GM12878 (cell line): ENCODE results near the gene HSPA2. TPM values are rescaled to one million over a fixed set of nuclear protein-coding genes. Genes with fewer than 3 reads are reported as not detected.

Experiments used
- FOXK2 ChIP-seq: fragments of 450-650 bp; IDR thresholded peaks from 2 replicates; pipeline ENCODE4 v1.6.1; 2017; ENCODE audit warnings: mild to moderate bottlenecking, moderate library complexity
- HDAC6 ChIP-seq: fragments of 200-600 bp; sonication (generic); IDR thresholded peaks from one replicate; pipeline ENCODE4 v1.8.0; 2017; ENCODE audit warnings: antibody characterized with exemption; ENCODE audit not compliant: unreplicated experiment
- KAT2A ChIP-seq: conservative IDR thresholded peaks from 2 replicates; pipeline ENCODE4 v1.6.1; 2011; ENCODE audit warnings: low read depth, low read length; ENCODE audit not compliant: control insufficient read depth
- MEF2B ChIP-seq: fragments of 450-650 bp; IDR thresholded peaks from 2 replicates; pipeline ENCODE4 v1.6.1; 2018; ENCODE audit warnings: mild to moderate bottlenecking, moderate library complexity; ENCODE audit not compliant: partially characterized antibody, poor library complexity, severe bottlenecking
- MTA3 ChIP-seq: IDR thresholded peaks from 2 replicates; pipeline ENCODE4 v1.6.1; 2012; ENCODE audit warnings: low read length, inconsistent platforms, borderline replicate concordance
- NR2C2 ChIP-seq: IDR thresholded peaks from 2 replicates; pipeline ENCODE4 v1.6.1; 2011; ENCODE audit warnings: borderline replicate concordance, low read depth; ENCODE audit not compliant: control insufficient read depth, insufficient read length
- PAX8 ChIP-seq: fragments of 450-650 bp; IDR thresholded peaks from 2 replicates; pipeline ENCODE4 v1.6.1; 2017; ENCODE audit warnings: mild to moderate bottlenecking, moderate library complexity
- RBBP5 ChIP-seq: fragments of 200-600 bp; sonication (generic); conservative IDR thresholded peaks from 2 replicates; pipeline ENCODE4 v1.6.1; 2016
- TARDBP ChIP-seq: IDR thresholded peaks from 2 replicates; pipeline ENCODE4 v1.6.1; 2016; ENCODE audit warnings: borderline replicate concordance
- polyA plus RNA-seq, 11 experiments: library from polyadenylated mRNA; depleted of rRNA in 4 of 11; unstranded in 6 of 11; stranded (reverse) in 5 of 11; fragments of >200 nt; fragmentation: Nextera tagmentation in 4 of 11; fragmentation: Illumina TruSeq in 1 of 11; extraction: Ambion mirVana in 4 of 11; extraction: Trizol in 1 of 11; gene quantifications; 1 replicate in 1 of 11; 2 replicates in 10 of 11; pipeline versions ENCODE4 v1.2.1 to v1.2.3, GENCODE V29; 2011 to 2016; ENCODE audit warnings: inconsistent platforms in 2 of 11, missing spikeins in 2 of 11, low read depth in 1 of 11
- total RNA-seq, 4 experiments: library from RNA; depleted of rRNA in 3 of 4; stranded (reverse); fragments of >200 nt in 3 of 4; fragmentation: Illumina TruSeq in 1 of 4; extraction: Trizol in 1 of 4; gene quantifications; 2 replicates each; pipeline versions ENCODE4 v1.2.1 to v1.2.3, GENCODE V29; 2013 to 2021
- TF ChIP-seq, protein P1 (sequence below): fragments of 450-650 bp; formaldehyde crosslinking; IDR thresholded peaks from 2 replicates; pipeline ENCODE4 v1.4.0; 2020; ENCODE audit warnings: mild to moderate bottlenecking, moderate library complexity
- TF ChIP-seq, protein P2 (sequence below): IDR thresholded peaks from 2 replicates; pipeline ENCODE4 v1.6.1; 2012; ENCODE audit warnings: low read depth, low read length, improper control_type of control experiment
- TF ChIP-seq, protein P3 (sequence below): fragments of 450-650 bp; conservative IDR thresholded peaks from 2 replicates; pipeline ENCODE4 v1.6.1; 2017; ENCODE audit warnings: mild to moderate bottlenecking, moderate library complexity

HSPA2 gene
- total and polyA plus RNA-seq, 10 of the 15 experiments (the other 5 are each of a cell fraction or from before 2014, with no cell fraction given), result 0.02 to 1.2 (median 0.65) TPM

DNA sequence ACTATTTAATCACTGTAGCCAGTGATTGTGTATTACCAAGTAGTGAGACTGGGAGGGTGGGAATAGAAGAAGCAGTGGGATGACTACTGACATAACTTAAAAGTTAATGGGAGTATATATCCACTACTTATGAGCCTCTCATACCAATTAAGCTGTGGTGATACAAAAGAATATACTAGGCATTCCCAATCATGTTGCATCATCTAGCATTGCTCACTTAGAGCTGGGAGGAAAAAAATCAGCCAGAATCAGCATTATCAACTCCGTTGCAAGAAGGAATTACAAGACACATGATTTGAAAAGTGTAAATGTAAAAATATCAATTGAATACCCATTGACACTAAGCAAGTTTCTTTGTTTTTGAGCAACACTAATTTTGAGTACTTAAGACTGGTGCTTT, 8.5 kb downstream of the HSPA2 start (continued):
- TF ChIP-seq, protein P1, sequence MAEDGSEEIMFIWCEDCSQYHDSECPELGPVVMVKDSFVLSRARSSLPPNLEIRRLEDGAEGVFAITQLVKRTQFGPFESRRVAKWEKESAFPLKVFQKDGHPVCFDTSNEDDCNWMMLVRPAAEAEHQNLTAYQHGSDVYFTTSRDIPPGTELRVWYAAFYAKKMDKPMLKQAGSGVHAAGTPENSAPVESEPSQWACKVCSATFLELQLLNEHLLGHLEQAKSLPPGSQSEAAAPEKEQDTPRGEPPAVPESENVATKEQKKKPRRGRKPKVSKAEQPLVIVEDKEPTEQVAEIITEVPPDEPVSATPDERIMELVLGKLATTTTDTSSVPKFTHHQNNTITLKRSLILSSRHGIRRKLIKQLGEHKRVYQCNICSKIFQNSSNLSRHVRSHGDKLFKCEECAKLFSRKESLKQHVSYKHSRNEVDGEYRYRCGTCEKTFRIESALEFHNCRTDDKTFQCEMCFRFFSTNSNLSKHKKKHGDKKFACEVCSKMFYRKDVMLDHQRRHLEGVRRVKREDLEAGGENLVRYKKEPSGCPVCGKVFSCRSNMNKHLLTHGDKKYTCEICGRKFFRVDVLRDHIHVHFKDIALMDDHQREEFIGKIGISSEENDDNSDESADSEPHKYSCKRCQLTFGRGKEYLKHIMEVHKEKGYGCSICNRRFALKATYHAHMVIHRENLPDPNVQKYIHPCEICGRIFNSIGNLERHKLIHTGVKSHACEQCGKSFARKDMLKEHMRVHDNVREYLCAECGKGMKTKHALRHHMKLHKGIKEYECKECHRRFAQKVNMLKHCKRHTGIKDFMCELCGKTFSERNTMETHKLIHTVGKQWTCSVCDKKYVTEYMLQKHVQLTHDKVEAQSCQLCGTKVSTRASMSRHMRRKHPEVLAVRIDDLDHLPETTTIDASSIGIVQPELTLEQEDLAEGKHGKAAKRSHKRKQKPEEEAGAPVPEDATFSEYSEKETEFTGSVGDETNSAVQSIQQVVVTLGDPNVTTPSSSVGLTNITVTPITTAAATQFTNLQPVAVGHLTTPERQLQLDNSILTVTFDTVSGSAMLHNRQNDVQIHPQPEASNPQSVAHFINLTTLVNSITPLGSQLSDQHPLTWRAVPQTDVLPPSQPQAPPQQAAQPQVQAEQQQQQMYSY (CRISPR knock-in tag), result no peak
- TF ChIP-seq MEF2B (no peak), NR2C2 (no peak), FOXK2 (no peak), RBBP5 (no peak), PAX8 (no peak), HDAC6 (no peak), KAT2A (no peak), MTA3 (no peak), TARDBP (no peak)
- TF ChIP-seq, protein P2, sequence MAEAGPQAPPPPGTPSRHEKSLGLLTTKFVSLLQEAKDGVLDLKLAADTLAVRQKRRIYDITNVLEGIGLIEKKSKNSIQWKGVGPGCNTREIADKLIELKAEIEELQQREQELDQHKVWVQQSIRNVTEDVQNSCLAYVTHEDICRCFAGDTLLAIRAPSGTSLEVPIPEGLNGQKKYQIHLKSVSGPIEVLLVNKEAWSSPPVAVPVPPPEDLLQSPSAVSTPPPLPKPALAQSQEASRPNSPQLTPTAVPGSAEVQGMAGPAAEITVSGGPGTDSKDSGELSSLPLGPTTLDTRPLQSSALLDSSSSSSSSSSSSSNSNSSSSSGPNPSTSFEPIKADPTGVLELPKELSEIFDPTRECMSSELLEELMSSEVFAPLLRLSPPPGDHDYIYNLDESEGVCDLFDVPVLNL, result no peak
- TF ChIP-seq, protein P3, sequence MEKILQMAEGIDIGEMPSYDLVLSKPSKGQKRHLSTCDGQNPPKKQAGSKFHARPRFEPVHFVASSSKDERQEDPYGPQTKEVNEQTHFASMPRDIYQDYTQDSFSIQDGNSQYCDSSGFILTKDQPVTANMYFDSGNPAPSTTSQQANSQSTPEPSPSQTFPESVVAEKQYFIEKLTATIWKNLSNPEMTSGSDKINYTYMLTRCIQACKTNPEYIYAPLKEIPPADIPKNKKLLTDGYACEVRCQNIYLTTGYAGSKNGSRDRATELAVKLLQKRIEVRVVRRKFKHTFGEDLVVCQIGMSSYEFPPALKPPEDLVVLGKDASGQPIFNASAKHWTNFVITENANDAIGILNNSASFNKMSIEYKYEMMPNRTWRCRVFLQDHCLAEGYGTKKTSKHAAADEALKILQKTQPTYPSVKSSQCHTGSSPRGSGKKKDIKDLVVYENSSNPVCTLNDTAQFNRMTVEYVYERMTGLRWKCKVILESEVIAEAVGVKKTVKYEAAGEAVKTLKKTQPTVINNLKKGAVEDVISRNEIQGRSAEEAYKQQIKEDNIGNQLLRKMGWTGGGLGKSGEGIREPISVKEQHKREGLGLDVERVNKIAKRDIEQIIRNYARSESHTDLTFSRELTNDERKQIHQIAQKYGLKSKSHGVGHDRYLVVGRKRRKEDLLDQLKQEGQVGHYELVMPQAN, result no peak
